ENCODE measurements around the gene PPRC1. TPM values are rescaled to one million over a fixed set of nuclear protein-coding genes. Genes with fewer than 3 reads are reported as not detected.
"Not testable (repeated sequence)": the region's sequence is repeated elsewhere in the genome, so short reads cannot be mapped to it uniquely, and the experiment has no call there.

PPRC1 gene
- total RNA-seq, 1 donor from 2014 or later = 31.5 TPM

- DNase-seq (ENCODE audit: extremely low read depth, low read depth, low spot score) = no peak
Observed at GRCh38 chr10:102188298-102188940, 55.6 kb downstream of the PPRC1 start.

- not testable (repeated sequence) for DNase-seq (ENCODE audit: extremely low read depth, low read depth, low spot score)
Observed at GRCh38 chr10:102188941-102189898, 56.4 kb downstream of the PPRC1 start.

- DNase-seq (ENCODE audit: extremely low read depth, low read depth, low spot score) = no peak
Observed at GRCh38 chr10:102191956-102192355, 59.1 kb downstream of the PPRC1 start.

- DNase-seq (ENCODE audit: extremely low read depth, low read depth, low spot score) = no peak
Observed at GRCh38 chr10:102195296-102195870, 62.5 kb downstream of the PPRC1 start.

- no peak for DNase-seq (ENCODE audit: extremely low read depth, low read depth, low spot score)
Observed at GRCh38 chr10:102196893-102197292, 64.1 kb downstream of the PPRC1 start.

- no peak for DNase-seq (ENCODE audit: extremely low read depth, low read depth, low spot score)
Observed at GRCh38 chr10:102198027-102198426, 65.2 kb downstream of the PPRC1 start.

Other genes starting within 250 kb of the PPRC1 start
- 10.3 and 11.6 TPM in 2 replicates for gene ARMH3, start 76.9 kb upstream of the PPRC1 start, total RNA-seq
- 41.2 and 44.3 TPM in 2 replicates for gene HPS6, start 67.7 kb upstream of the PPRC1 start, total RNA-seq
- gene LDB1, start 12.7 kb upstream of the PPRC1 start, total RNA-seq = 38.8 and 58.0 TPM in 2 replicates
- gene NOLC1, start 19.3 kb downstream of the PPRC1 start, total RNA-seq = 51.1 and 65.5 TPM in 2 replicates
- not detected in 2 replicates for gene ELOVL3, start 93.3 kb downstream of the PPRC1 start, total RNA-seq
- gene PITX3, start 108.5 kb downstream of the PPRC1 start, total RNA-seq = not detected in 2 replicates
- gene GBF1, start 112.5 kb downstream of the PPRC1 start, total RNA-seq = 42.8 and 53.8 TPM in 2 replicates